ENCODE data around the gene MAP2K5. TPM values are rescaled to one million over a fixed set of nuclear protein-coding genes. Genes with fewer than 3 reads are reported as not detected.
A peak's percentile ranks its signal among the peaks of the same experiment; 100 is the strongest.

MAP2K5 gene
- total RNA-seq, 1 experiment from 2014 or later, result 22.2 TPM

- no peaks in the 10 kb centered on the region for H3K27me3 Mint-ChIP-seq (ENCODE audit: unreplicated experiment)
- H3K4me1 Mint-ChIP-seq (ENCODE audit: low read depth, unreplicated experiment), result peaks cover 34% of the 10 kb centered on the region
- H3K4me3 Mint-ChIP-seq (ENCODE audit: low read depth, unreplicated experiment), result no peak overlapping the region
- intact Hi-C loops (cut with micrococcal nuclease; ENCODE audit: unreplicated experiment), result no loop called here
- H3K36me3 Mint-ChIP-seq (ENCODE audit: insufficient read depth, unreplicated experiment), result peaks cover 10% of the 10 kb centered on the region
- CTCF ChIA-PET, result interaction anchor here (0.6 kb wide), 1 partner anchor 183 kb away, joined by 3 read pairs; no protein-coding TSS in a partner anchor
- H3K9me3 Mint-ChIP-seq (ENCODE audit: low read depth, unreplicated experiment), result no peaks in the 10 kb centered on the region
- H3K27ac Mint-ChIP-seq (ENCODE audit: unreplicated experiment), result no peak overlapping the region
- no TSS peak for BruUV-seq (replicated peaks)
- no peak for TF ChIP-seq CTCF (IDR thresholded peaks at IDR 0.05; ENCODE audit: unreplicated experiment)
- no peak for DNase-seq
Observed at GRCh38 chr15:67741308-67741707, 198.8 kb downstream of the MAP2K5 start.

GRCh38 chr15:67743558-67743957 lies 201.1 kb downstream of the MAP2K5 start:
- H3K4me1 Mint-ChIP-seq (ENCODE audit: low read depth, unreplicated experiment), result peaks cover 25% of the 10 kb centered on the region
- H3K27ac Mint-ChIP-seq (ENCODE audit: unreplicated experiment), result no peak overlapping the region
- peaks cover 15% of the 10 kb centered on the region for H3K36me3 Mint-ChIP-seq (ENCODE audit: insufficient read depth, unreplicated experiment)
- CTCF ChIA-PET, result no interaction called here
- H3K4me3 Mint-ChIP-seq (ENCODE audit: low read depth, unreplicated experiment), result no peak overlapping the region
- H3K9me3 Mint-ChIP-seq (ENCODE audit: low read depth, unreplicated experiment), result no peaks in the 10 kb centered on the region
- TF ChIP-seq CTCF (IDR thresholded peaks at IDR 0.05; ENCODE audit: unreplicated experiment), result no peak
- intact Hi-C loops (cut with micrococcal nuclease; ENCODE audit: unreplicated experiment), result no loop called here
- no peaks in the 10 kb centered on the region for H3K27me3 Mint-ChIP-seq (ENCODE audit: unreplicated experiment)
- no peak for DNase-seq
- no TSS peak for BruUV-seq (replicated peaks)

- DNase-seq, result no peak
- peaks cover 15% of the 10 kb centered on the region for H3K36me3 Mint-ChIP-seq (ENCODE audit: insufficient read depth, unreplicated experiment)
- peaks cover 25% of the 10 kb centered on the region for H3K4me1 Mint-ChIP-seq (ENCODE audit: low read depth, unreplicated experiment)
- CTCF ChIA-PET, result interaction anchor here (0.6 to 1.3 kb wide), 2 partner anchors 11 to 38 kb away, joined by 3 to 4 read pairs; no protein-coding TSS in a partner anchor
- H3K4me3 Mint-ChIP-seq (ENCODE audit: low read depth, unreplicated experiment), result no peak overlapping the region
- BruUV-seq (replicated peaks), result no TSS peak
- no peaks in the 10 kb centered on the region for H3K9me3 Mint-ChIP-seq (ENCODE audit: low read depth, unreplicated experiment)
- peak overlapping the region; percentile 92 for H3K27ac Mint-ChIP-seq (ENCODE audit: unreplicated experiment)
- intact Hi-C loops (cut with micrococcal nuclease; ENCODE audit: unreplicated experiment), result no loop called here
- no peak for TF ChIP-seq CTCF (IDR thresholded peaks at IDR 0.05; ENCODE audit: unreplicated experiment)
- H3K27me3 Mint-ChIP-seq (ENCODE audit: unreplicated experiment), result no peaks in the 10 kb centered on the region
Observed at GRCh38 chr15:67744331-67745072, 202.0 kb downstream of the MAP2K5 start.

GRCh38 chr15:67745073-67746006 lies 202.8 kb downstream of the MAP2K5 start:
- BruUV-seq (replicated peaks), result no TSS peak
- CTCF ChIA-PET, result interaction anchor here (0.6 to 1.3 kb wide), 2 partner anchors 12 to 122 kb away, joined by 4 read pairs; no protein-coding TSS in a partner anchor
- H3K4me3 Mint-ChIP-seq (ENCODE audit: low read depth, unreplicated experiment), result no peak overlapping the region
- peak overlapping the region; percentile 92 for H3K27ac Mint-ChIP-seq (ENCODE audit: unreplicated experiment)
- H3K36me3 Mint-ChIP-seq (ENCODE audit: insufficient read depth, unreplicated experiment), result peaks cover 15% of the 10 kb centered on the region
- TF ChIP-seq CTCF (IDR thresholded peaks at IDR 0.05; ENCODE audit: unreplicated experiment), result no peak
- no peaks in the 10 kb centered on the region for H3K27me3 Mint-ChIP-seq (ENCODE audit: unreplicated experiment)
- no peak for DNase-seq
- peaks cover 25% of the 10 kb centered on the region for H3K4me1 Mint-ChIP-seq (ENCODE audit: low read depth, unreplicated experiment)
- intact Hi-C loops (cut with micrococcal nuclease; ENCODE audit: unreplicated experiment), result no loop called here
- H3K9me3 Mint-ChIP-seq (ENCODE audit: low read depth, unreplicated experiment), result no peaks in the 10 kb centered on the region

Data from Calu3 (cell line).